ENCODE results near the gene CECR2. TPM values are rescaled to one million over a fixed set of nuclear protein-coding genes. Genes with fewer than 3 reads are reported as not detected.
"Not testable (repeated sequence)": the region's sequence is repeated elsewhere in the genome, so short reads cannot be mapped to it uniquely, and the experiment has no call there.

Gene CECR2
- total RNA-seq, 1 experiment from 2014 or later, result 111 TPM

- TF ChIP-seq ARID4B (CRISPR knock-in tag; IDR thresholded peaks at IDR 0.05; ENCODE audit: borderline replicate concordance) (no peak), USF1 (CRISPR knock-in tag; IDR thresholded peaks at IDR 0.05) (no peak), ZNF219 (CRISPR knock-in tag; IDR thresholded peaks at IDR 0.05; ENCODE audit: borderline replicate concordance) (no peak), NFYB (CRISPR knock-in tag; conservative IDR thresholded peaks at IDR 0.05; ENCODE audit: low read depth) (no peak)
Observed at GRCh38 chr22:17518406-17518805, 149.1 kb downstream of the CECR2 start (continued).

GRCh38 chr22:17521971-17522370 is 152.7 kb downstream of the CECR2 start:
- CTCF ChIA-PET; H3K4me1 Mint-ChIP-seq; H3K27me3 Mint-ChIP-seq (ENCODE audit: low read depth); POLR2A ChIA-PET; H3K4me3 Mint-ChIP-seq; ATAC-seq; DNase-seq (ENCODE audit: low spot score); H3K9me3 Mint-ChIP-seq: not testable (repeated sequence)
- 0 out of 2 replicates have a peak overlapping the region, but pooled peaks have one; percentile 10 for H3K27ac Mint-ChIP-seq
- peaks cover 70% of the 10 kb centered on the region for H3K36me3 Mint-ChIP-seq

- peaks cover 1% of the 10 kb centered on the region; the same call in 1 of the 2 replicates for H3K4me1 Mint-ChIP-seq
- ATAC-seq, result no peak
- H3K36me3 Mint-ChIP-seq, result peaks cover 69% of the 10 kb centered on the region
- H3K27me3 Mint-ChIP-seq (ENCODE audit: low read depth), result no peaks in the 10 kb centered on the region
- H3K27ac Mint-ChIP-seq, result peak overlapping the region; percentile 57; the same call in 1 of the 2 replicates
- ChIA-PET CTCF (interaction anchor here (0.7 kb wide), 1 partner anchor 352 kb away, joined by 3 read pairs; no protein-coding TSS in a partner anchor), POLR2A (no interaction called here)
- no peak overlapping the region for H3K4me3 Mint-ChIP-seq
- DNase-seq (ENCODE audit: low spot score), result no peak
- no peaks in the 10 kb centered on the region for H3K9me3 Mint-ChIP-seq
- TF ChIP-seq ZNF121 (CRISPR knock-in tag; IDR thresholded peaks at IDR 0.05) (no peak), RELA (CRISPR knock-in tag; IDR thresholded peaks at IDR 0.05; ENCODE audit: borderline replicate concordance) (no peak), ETV6 (CRISPR knock-in tag; IDR thresholded peaks at IDR 0.05) (no peak), CREB1 (CRISPR knock-in tag; IDR thresholded peaks at IDR 0.05) (no peak), ATF1 (CRISPR knock-in tag; IDR thresholded peaks at IDR 0.05) (no peak), ZBTB43 (CRISPR knock-in tag; IDR thresholded peaks at IDR 0.05) (no peak), E2F4 (CRISPR knock-in tag; IDR thresholded peaks at IDR 0.05; ENCODE audit: borderline replicate concordance, low read depth) (no peak), ZNF425 (CRISPR knock-in tag; conservative IDR thresholded peaks at IDR 0.05) (no peak), MYBL2 (CRISPR knock-in tag; IDR thresholded peaks at IDR 0.05) (no peak), E2F5 (CRISPR knock-in tag; IDR thresholded peaks at IDR 0.05) (no peak), OVOL2 (CRISPR knock-in tag; IDR thresholded peaks at IDR 0.05; ENCODE audit: borderline replicate concordance) (no peak), ESRRA (CRISPR knock-in tag; IDR thresholded peaks at IDR 0.05; ENCODE audit: borderline replicate concordance) (no peak), GRHL2 (CRISPR knock-in tag; IDR thresholded peaks at IDR 0.05; ENCODE audit: insufficient replicate concordance, severe bottlenecking) (no peak), MLX (CRISPR knock-in tag; IDR thresholded peaks at IDR 0.05) (no peak), CDX4 (CRISPR knock-in tag; IDR thresholded peaks at IDR 0.05; ENCODE audit: borderline replicate concordance) (no peak)
Observed at GRCh38 chr22:17523925-17524324, 154.7 kb downstream of the CECR2 start.

Data from WTC11 (cell line).